Stimulated activated CD8-positive, alpha-beta memory T cell treated with anti-CD3 and anti-CD28 coated beads, Interleukin-7, amount 100 ng/mL, for 48 hours (primary cell): ENCODE results near the gene CANT1.

Experiments used
- DNase-seq, 2 donors: peaks; one replicate each; pipeline ENCODE4 v3.0.0-alpha.2; 2020; ENCODE audit warnings: low read depth in 1 of 2; ENCODE audit errors: extremely low read depth in 1 of 2

The CANT1 gene

GRCh38 chr17:78944956-78945355 is 64.6 kb downstream of the CANT1 start:
- no peak for DNase-seq

GRCh38 chr17:78944026-78944425 is 65.5 kb downstream of the CANT1 start:
- no peak for DNase-seq
